Mesenteric fat pad (tissue), 1 donor: ENCODE data around the gene OPN4. TPM values are rescaled to one million over a fixed set of nuclear protein-coding genes. Genes with fewer than 3 reads are reported as not detected.

ENCODE experiments used
- DNase-seq: peaks from one replicate; pipeline ENCODE4 v3.0.0-alpha.2; 2020; ENCODE audit warnings: low spot score
- total RNA-seq: library from RNA; stranded (reverse); fragmentation: NEBNext Ultra II Directional; extraction: Animal tissue kit (Norgen Biotek cat#: 25700); gene quantifications from one replicate; pipeline ENCODE4 v1.2.1, GENCODE V29; 2021
- donor health status: DM: yes; HTN: yes; CAD: no.

OPN4 gene
- total RNA-seq, 1 donor from 2014 or later: not detected

GRCh38 chr10:86715836-86716235 lies 61.5 kb downstream of the OPN4 start:
- peak; percentile 57 for DNase-seq

Other genes with a start within 250 kb of the OPN4 start
- gene WAPL, start 132.8 kb upstream of the OPN4 start, total RNA-seq: 34.2 TPM
- 1.3 TPM for gene LDB3, start 14.0 kb downstream of the OPN4 start, total RNA-seq
- gene BMPR1A, start 102.1 kb downstream of the OPN4 start, total RNA-seq: 43.5 TPM